ENCODE data around the gene H3-3A. TPM values are rescaled to one million over a fixed set of nuclear protein-coding genes. Genes with fewer than 3 reads are reported as not detected.

H3-3A gene
- total and polyA plus RNA-seq, 10 of the 15 experiments (the other 5 are each of a cell fraction or from before 2014, with no cell fraction given) = 215 to 486 (median 393) TPM

DNA sequence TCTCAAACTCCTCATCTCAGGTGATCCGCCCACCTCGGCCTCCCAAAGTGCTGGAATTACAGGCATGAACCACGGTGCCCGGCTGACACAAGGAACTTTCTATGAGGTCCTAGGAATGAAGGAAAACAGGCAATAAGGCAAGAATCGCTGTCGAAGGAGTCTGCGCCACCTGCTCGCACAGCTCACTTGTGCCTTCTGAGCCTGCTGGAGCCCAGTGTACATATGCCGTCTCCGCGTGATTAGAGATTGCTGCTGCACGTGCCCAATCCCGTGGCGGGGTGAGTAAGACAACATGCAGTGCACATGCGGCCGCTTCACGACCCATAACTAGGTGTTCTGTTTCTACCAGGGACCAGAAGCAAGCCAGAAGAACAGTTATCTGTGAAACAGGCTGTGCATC is 24.3 kb downstream of the H3-3A start (continued):
- TF ChIP-seq, protein P1, sequence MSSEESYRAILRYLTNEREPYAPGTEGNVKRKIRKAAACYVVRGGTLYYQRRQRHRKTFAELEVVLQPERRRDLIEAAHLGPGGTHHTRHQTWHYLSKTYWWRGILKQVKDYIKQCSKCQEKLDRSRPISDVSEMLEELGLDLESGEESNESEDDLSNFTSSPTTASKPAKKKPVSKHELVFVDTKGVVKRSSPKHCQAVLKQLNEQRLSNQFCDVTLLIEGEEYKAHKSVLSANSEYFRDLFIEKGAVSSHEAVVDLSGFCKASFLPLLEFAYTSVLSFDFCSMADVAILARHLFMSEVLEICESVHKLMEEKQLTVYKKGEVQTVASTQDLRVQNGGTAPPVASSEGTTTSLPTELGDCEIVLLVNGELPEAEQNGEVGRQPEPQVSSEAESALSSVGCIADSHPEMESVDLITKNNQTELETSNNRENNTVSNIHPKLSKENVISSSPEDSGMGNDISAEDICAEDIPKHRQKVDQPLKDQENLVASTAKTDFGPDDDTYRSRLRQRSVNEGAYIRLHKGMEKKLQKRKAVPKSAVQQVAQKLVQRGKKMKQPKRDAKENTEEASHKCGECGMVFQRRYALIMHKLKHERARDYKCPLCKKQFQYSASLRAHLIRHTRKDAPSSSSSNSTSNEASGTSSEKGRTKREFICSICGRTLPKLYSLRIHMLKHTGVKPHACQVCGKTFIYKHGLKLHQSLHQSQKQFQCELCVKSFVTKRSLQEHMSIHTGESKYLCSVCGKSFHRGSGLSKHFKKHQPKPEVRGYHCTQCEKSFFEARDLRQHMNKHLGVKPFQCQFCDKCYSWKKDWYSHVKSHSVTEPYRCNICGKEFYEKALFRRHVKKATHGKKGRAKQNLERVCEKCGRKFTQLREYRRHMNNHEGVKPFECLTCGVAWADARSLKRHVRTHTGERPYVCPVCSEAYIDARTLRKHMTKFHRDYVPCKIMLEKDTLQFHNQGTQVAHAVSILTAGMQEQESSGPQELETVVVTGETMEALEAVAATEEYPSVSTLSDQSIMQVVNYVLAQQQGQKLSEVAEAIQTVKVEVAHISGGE (CRISPR knock-in tag; IDR thresholded peaks at IDR 0.05) = no peak
- no peak for TF ChIP-seq CBX5 (IDR thresholded peaks at IDR 0.05; ENCODE audit: low read depth)
- TF ChIP-seq TCF3 (IDR thresholded peaks at IDR 0.05; ENCODE audit: borderline replicate concordance, insufficient read depth, low read depth, low read length) = no peak
- no peak for TF ChIP-seq KAT2A (conservative IDR thresholded peaks at IDR 0.05; ENCODE audit: control insufficient read depth, low read depth, low read length)
- no peak for TF ChIP-seq BRCA1 (IDR thresholded peaks at IDR 0.05; ENCODE audit: low read depth, low read length)
- no peak for TF ChIP-seq PAX5 (IDR thresholded peaks at IDR 0.05; ENCODE audit: borderline replicate concordance, low read depth, low read length)
- TF ChIP-seq ZZZ3 (IDR thresholded peaks at IDR 0.05; ENCODE audit: control insufficient read depth, insufficient read length, low read depth) = no peak
- TF ChIP-seq, protein P2, sequence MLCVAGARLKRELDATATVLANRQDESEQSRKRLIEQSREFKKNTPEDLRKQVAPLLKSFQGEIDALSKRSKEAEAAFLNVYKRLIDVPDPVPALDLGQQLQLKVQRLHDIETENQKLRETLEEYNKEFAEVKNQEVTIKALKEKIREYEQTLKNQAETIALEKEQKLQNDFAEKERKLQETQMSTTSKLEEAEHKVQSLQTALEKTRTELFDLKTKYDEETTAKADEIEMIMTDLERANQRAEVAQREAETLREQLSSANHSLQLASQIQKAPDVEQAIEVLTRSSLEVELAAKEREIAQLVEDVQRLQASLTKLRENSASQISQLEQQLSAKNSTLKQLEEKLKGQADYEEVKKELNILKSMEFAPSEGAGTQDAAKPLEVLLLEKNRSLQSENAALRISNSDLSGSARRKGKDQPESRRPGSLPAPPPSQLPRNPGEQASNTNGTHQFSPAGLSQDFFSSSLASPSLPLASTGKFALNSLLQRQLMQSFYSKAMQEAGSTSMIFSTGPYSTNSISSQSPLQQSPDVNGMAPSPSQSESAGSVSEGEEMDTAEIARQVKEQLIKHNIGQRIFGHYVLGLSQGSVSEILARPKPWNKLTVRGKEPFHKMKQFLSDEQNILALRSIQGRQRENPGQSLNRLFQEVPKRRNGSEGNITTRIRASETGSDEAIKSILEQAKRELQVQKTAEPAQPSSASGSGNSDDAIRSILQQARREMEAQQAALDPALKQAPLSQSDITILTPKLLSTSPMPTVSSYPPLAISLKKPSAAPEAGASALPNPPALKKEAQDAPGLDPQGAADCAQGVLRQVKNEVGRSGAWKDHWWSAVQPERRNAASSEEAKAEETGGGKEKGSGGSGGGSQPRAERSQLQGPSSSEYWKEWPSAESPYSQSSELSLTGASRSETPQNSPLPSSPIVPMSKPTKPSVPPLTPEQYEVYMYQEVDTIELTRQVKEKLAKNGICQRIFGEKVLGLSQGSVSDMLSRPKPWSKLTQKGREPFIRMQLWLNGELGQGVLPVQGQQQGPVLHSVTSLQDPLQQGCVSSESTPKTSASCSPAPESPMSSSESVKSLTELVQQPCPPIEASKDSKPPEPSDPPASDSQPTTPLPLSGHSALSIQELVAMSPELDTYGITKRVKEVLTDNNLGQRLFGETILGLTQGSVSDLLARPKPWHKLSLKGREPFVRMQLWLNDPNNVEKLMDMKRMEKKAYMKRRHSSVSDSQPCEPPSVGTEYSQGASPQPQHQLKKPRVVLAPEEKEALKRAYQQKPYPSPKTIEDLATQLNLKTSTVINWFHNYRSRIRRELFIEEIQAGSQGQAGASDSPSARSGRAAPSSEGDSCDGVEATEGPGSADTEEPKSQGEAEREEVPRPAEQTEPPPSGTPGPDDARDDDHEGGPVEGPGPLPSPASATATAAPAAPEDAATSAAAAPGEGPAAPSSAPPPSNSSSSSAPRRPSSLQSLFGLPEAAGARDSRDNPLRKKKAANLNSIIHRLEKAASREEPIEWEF (IDR thresholded peaks at IDR 0.05; ENCODE audit: insufficient replicate concordance, low read depth, low read length) = no peak
- no peak for TF ChIP-seq CREB1 (IDR thresholded peaks at IDR 0.05; ENCODE audit: low read depth)

All from GM12878 (cell line).